Neural progenitor cell (in vitro differentiated cells): Measurements from ENCODE around the gene NOLC1. TPM values are rescaled to one million over a fixed set of nuclear protein-coding genes. Genes with fewer than 3 reads are reported as not detected.
A peak's percentile ranks its signal among the peaks of the same experiment; 100 is the strongest.

Source experiments
- DNase-seq: peaks from one replicate; pipeline ENCODE4 v3.0.0-alpha.2; 2016; ENCODE audit warnings: low spot score
- H2AFZ ChIP-seq: fragments of 200-600 bp; sonication (generic); replicated peaks from 2 replicates; pipeline ENCODE4 v1.6.1; 2016; ENCODE audit warnings: antibody characterized with exemption
- H3F3A ChIP-seq: fragments of 200-600 bp; sonication (generic); 2 replicates; pipeline ENCODE4 v1.6.1; 2016; ENCODE audit warnings: antibody characterized with exemption, low read depth
- H3K27ac ChIP-seq: fragments of 200-600 bp; sonication (generic); 2 replicates; pipeline ENCODE4 v1.5.1; 2016; ENCODE audit warnings: mild to moderate bottlenecking
- H3K27me3 ChIP-seq: fragments of 200-600 bp; sonication (generic); 2 replicates; pipeline ENCODE4 v1.6.1; 2016; ENCODE audit warnings: mild to moderate bottlenecking, moderate library complexity
- H3K36me3 ChIP-seq: fragments of 200-600 bp; sonication (generic); 2 replicates; pipeline ENCODE4 v1.5.1; 2016
- H3K4me1 ChIP-seq: fragments of 200-600 bp; sonication (generic); 2 replicates; pipeline ENCODE4 v1.6.1; 2016; ENCODE audit warnings: mixed run types
- H3K4me2 ChIP-seq: fragments of 200-600 bp; sonication (generic); 2 replicates; pipeline ENCODE4 v1.6.1; 2016
- H3K4me3 ChIP-seq: fragments of 200-600 bp; sonication (generic); 2 replicates; pipeline ENCODE4 v1.5.1; 2016
- H3K79me2 ChIP-seq: fragments of 200-600 bp; sonication (generic); 2 replicates; pipeline ENCODE4 v1.6.1; 2016; ENCODE audit warnings: low read depth
- H3K9ac ChIP-seq: fragments of 200-600 bp; sonication (generic); 2 replicates; pipeline ENCODE4 v1.6.1; 2016
- H3K9me3 ChIP-seq: fragments of 200-600 bp; sonication (generic); 2 replicates; pipeline ENCODE4 v1.5.1; 2016; ENCODE audit warnings: low read depth
- H4K20me1 ChIP-seq: fragments of 200-600 bp; sonication (generic); 2 replicates; pipeline ENCODE4 v1.6.1; 2016; ENCODE audit warnings: low read depth
- H3K27ac Mint-ChIP-seq: 3 replicates; pipeline ENCODE4 v1.8.0; 2021; ENCODE audit warnings: mixed read lengths
- H3K27me3 Mint-ChIP-seq: 2 replicates; pipeline ENCODE4 v1.8.0; 2022; ENCODE audit warnings: low read depth, mild to moderate bottlenecking, inconsistent platforms, moderate library complexity, mixed read lengths; ENCODE audit not compliant: insufficient read depth
- H3K36me3 Mint-ChIP-seq: 3 replicates; pipeline ENCODE4 v1.8.0; 2021; ENCODE audit warnings: mixed read lengths
- H3K4me1 Mint-ChIP-seq: 3 replicates; pipeline ENCODE4 v1.8.0; 2021; ENCODE audit warnings: mixed read lengths
- H3K4me3 Mint-ChIP-seq: 3 replicates; pipeline ENCODE4 v1.8.0; 2021; ENCODE audit warnings: mild to moderate bottlenecking, moderate library complexity, mixed read lengths
- H3K9me3 Mint-ChIP-seq: 3 replicates; pipeline ENCODE4 v1.8.0; 2020; ENCODE audit warnings: mixed read lengths
- EZH2 ChIP-seq: fragments of 200-600 bp; sonication (generic); IDR thresholded peaks from 2 replicates; pipeline ENCODE4 v1.6.1; 2017; ENCODE audit warnings: antibody characterized with exemption, mild to moderate bottlenecking, moderate library complexity
- EZH2phosphoT487 ChIP-seq: fragments of 200-600 bp; sonication (generic); IDR thresholded peaks from 2 replicates; pipeline ENCODE4 v1.6.1; 2017; ENCODE audit warnings: antibody characterized with exemption
- total RNA-seq: library from RNA; depleted of rRNA; stranded (reverse); fragments of >200 nt; gene quantifications from 2 replicates; pipeline ENCODE4 v1.2.3, GENCODE V29; 2015; ENCODE audit warnings: low replicate concordance
- TF ChIP-seq, protein P1 (sequence below): fragments of 200-600 bp; sonication (generic); IDR thresholded peaks from 2 replicates; pipeline ENCODE4 v1.5.1; 2017; ENCODE audit warnings: antibody characterized with exemption, mild to moderate bottlenecking

The NOLC1 gene
- total RNA-seq, 1 donor from 2014 or later = 80.6 TPM

DNA sequence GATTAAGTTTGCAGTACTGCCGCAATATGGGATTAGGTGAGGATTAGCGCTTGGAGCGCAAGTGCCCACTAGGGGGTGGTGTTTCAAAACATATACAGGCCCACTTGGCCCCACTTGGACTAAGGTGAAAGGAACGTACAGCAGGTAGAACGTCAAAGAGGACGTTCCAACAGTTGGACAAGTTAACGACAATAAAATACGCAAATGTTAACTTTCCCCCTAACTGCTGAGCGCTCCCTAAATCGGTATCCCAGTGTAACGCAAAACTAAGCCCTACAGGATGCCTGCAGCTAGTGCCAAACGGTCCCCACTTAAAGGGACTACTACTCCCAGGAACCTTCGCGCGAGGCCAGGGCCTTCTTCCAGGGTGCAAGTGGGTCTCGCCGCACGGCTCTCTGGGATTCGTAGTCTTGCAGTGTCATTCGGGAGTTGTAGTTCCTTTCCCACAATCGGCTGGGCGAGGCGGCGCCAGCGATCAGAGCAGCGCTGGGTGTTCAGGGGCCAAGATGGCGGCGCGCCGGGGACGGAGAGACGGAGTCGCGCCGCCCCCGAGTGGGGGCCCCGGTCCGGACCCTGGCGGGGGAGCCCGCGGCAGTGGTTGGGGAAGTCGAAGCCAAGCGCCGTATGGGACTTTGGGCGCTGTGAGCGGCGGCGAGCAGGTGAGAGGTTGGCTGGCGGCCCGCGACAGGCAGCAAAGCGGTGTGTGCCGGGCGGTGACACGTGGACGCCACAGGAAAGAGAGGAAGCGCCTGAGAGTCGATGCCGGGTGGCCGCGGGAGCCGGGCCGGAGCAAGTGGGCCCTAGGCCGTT lies 19.4 kb upstream of the NOLC1 start, which contains the start of gene PPRC1:
Gene PPRC1, plus strand, starts transcription at position 478 of the 810 bp plus-strand sequence. Its CDS starts 29 bp downstream, at position 507.
- H3K79me2 ChIP-seq = peaks cover 49% of the 10 kb centered on the region
- Mint-ChIP-seq H3K27ac (peak within 1 kb of the TSS; percentile 93), H3K4me3 (peak within 1 kb of the TSS; percentile 99), H3K27me3 (peaks cover 8% of the 10 kb centered on the region), H3K4me1 (peaks cover 23% of the 10 kb centered on the region), H3K36me3 (peaks cover 3% of the 10 kb centered on the region), H3K9me3 (no peaks in the 10 kb centered on the region)
- H3F3A ChIP-seq = peaks cover 4% of the 10 kb centered on the region
- H3K27ac ChIP-seq = peak within 1 kb of the TSS; percentile 18
- no peaks in the 10 kb centered on the region for H3K9me3 ChIP-seq
- H3K27me3 ChIP-seq = no peaks in the 10 kb centered on the region
- peak within 1 kb of the TSS; percentile 71 for H3K9ac ChIP-seq
- H2AFZ ChIP-seq = peak within 1 kb of the TSS; percentile 70
- H3K4me1 ChIP-seq = peaks cover 16% of the 10 kb centered on the region
- peak within 1 kb of the TSS; percentile 96 for H3K4me2 ChIP-seq
- no peaks in the 10 kb centered on the region for H3K36me3 ChIP-seq
- peaks cover 43% of the 10 kb centered on the region for H4K20me1 ChIP-seq
- peak within 1 kb of the TSS; percentile 91 for H3K4me3 ChIP-seq
- TF ChIP-seq EZH2 = no peak
- TF ChIP-seq, protein P1, sequence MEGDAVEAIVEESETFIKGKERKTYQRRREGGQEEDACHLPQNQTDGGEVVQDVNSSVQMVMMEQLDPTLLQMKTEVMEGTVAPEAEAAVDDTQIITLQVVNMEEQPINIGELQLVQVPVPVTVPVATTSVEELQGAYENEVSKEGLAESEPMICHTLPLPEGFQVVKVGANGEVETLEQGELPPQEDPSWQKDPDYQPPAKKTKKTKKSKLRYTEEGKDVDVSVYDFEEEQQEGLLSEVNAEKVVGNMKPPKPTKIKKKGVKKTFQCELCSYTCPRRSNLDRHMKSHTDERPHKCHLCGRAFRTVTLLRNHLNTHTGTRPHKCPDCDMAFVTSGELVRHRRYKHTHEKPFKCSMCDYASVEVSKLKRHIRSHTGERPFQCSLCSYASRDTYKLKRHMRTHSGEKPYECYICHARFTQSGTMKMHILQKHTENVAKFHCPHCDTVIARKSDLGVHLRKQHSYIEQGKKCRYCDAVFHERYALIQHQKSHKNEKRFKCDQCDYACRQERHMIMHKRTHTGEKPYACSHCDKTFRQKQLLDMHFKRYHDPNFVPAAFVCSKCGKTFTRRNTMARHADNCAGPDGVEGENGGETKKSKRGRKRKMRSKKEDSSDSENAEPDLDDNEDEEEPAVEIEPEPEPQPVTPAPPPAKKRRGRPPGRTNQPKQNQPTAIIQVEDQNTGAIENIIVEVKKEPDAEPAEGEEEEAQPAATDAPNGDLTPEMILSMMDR = peak; percentile 93
- peak; percentile 99 for DNase-seq

DNA sequence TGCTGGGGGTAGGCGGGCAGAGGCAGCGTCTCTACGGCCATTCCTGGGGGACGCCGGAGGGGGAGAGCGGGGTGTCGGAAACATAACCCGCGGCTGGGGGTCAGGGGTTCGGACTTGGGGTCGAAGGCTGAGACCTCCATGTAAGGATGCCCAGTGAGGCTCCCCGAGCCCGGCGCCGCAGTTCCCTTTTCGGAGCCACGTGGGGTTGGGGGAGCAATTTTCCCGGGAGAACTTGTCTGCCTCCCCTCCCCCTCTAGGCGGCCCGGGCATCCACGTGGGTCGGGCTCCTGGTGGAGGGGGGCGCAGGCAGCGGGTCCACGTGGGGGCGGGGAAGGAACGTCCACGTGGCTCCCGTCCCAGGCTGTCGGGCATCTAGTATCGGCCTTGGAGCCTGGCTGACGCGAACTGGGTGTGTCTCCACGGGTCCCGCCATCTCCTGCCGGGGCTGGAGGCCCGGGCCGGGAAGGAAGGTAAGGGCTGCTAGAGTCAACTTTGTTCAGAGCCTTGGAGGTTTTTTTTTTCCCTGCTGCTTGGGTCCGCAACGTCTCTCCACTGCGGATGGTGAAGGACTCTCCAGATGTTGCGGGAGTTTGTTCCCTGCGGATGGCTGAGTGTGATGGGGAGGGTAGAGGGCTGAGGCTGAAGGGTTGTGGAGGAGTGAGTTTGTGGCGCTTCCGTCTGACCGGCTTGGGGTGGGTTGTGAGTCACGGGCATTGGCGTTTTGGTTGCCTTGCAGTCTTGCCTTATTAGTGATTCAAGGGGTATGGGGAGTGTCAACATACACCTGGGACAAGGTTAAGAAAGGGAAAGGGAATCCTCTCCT lies 18.6 kb upstream of the NOLC1 start:
- no peak for TF ChIP-seq EZH2phosphoT487
- TF ChIP-seq, protein P1 = no peak
- TF ChIP-seq EZH2 = no peak
- Mint-ChIP-seq H3K27me3 (peaks cover 8% of the 10 kb centered on the region), H3K27ac (peak overlapping the region; percentile 93), H3K4me1 (peaks cover 23% of the 10 kb centered on the region), H3K9me3 (no peaks in the 10 kb centered on the region), H3K4me3 (peak overlapping the region; percentile 99), H3K36me3 (peaks cover 8% of the 10 kb centered on the region)
- Histone ChIP-seq H3K27ac (peak overlapping the region; percentile 18), H3K36me3 (no peaks in the 10 kb centered on the region), H3K4me1 (peaks cover 16% of the 10 kb centered on the region), H4K20me1 (peaks cover 51% of the 10 kb centered on the region), H3F3A (peaks cover 4% of the 10 kb centered on the region), H3K27me3 (no peaks in the 10 kb centered on the region), H2AFZ (peak overlapping the region; percentile 70), H3K9ac (peak overlapping the region; percentile 71), H3K4me3 (peak overlapping the region; percentile 91), H3K9me3 (no peaks in the 10 kb centered on the region), H3K4me2 (peak overlapping the region; percentile 96), H3K79me2 (peaks cover 58% of the 10 kb centered on the region)
- peak; percentile 65 for DNase-seq

DNA sequence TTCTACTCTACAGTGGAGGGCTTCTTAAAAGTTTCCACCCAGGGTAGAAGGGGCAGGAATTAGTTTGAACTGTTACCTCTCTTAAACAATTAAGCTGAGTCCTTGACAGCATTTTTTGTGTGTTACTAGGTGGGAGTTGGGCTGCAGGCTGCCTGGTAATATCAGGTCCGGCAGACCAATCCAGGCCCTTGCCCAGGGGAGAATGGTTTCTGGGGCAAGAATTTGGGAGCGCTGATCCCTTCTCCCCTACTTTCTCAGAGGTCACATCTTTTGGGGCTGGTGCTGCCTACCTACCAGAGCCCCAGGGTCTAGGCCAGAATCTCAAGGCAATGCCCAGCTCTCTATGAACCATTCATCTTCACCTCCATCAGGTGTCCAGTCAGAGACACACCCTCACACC lies 17.8 kb upstream of the NOLC1 start:
- Histone ChIP-seq H3K4me2 (peak overlapping the region; percentile 96), H3K36me3 (no peaks in the 10 kb centered on the region), H3K4me1 (peaks cover 16% of the 10 kb centered on the region), H3K9me3 (no peaks in the 10 kb centered on the region), H3F3A (peaks cover 4% of the 10 kb centered on the region), H2AFZ (no peak overlapping the region), H3K27me3 (no peaks in the 10 kb centered on the region), H3K9ac (peak overlapping the region; percentile 71), H4K20me1 (peaks cover 55% of the 10 kb centered on the region), H3K27ac (no peak overlapping the region), H3K79me2 (peaks cover 66% of the 10 kb centered on the region), H3K4me3 (peak overlapping the region; percentile 91)
- H3K9me3 Mint-ChIP-seq = no peaks in the 10 kb centered on the region
- H3K27ac Mint-ChIP-seq = peak overlapping the region; percentile 70
- TF ChIP-seq EZH2phosphoT487 (no peak), EZH2 (no peak)
- peaks cover 15% of the 10 kb centered on the region for H3K36me3 Mint-ChIP-seq
- H3K27me3 Mint-ChIP-seq = peaks cover 10% of the 10 kb centered on the region
- DNase-seq = no peak
- H3K4me3 Mint-ChIP-seq = peak overlapping the region; percentile 99
- peaks cover 23% of the 10 kb centered on the region for H3K4me1 Mint-ChIP-seq
